Measurements from ENCODE around the gene USF1.
A peak's percentile ranks its signal among the peaks of the same experiment; 100 is the strongest.
"Not testable (repeated sequence)": the region's sequence is repeated elsewhere in the genome, so short reads cannot be mapped to it uniquely, and the experiment has no call there.

Gene USF1

GRCh38 chr1:161071886-161072371 is 26.2 kb upstream of the USF1 start:
- TF ChIP-seq GATA1 (IDR thresholded peaks at IDR 0.05; ENCODE audit: low read depth, low read length) (no peak), POLR2A (IDR thresholded peaks at IDR 0.05; ENCODE audit: low read length) (no peak)
- peak; percentile 64 to 74 for DNase-seq

GRCh38 chr1:161070761-161071160 is 25.0 kb upstream of the USF1 start:
- TF ChIP-seq POLR2A (IDR thresholded peaks at IDR 0.05; ENCODE audit: low read length), result no peak
- TF ChIP-seq GATA1 (IDR thresholded peaks at IDR 0.05; ENCODE audit: low read depth, low read length), result no peak
- no peak for DNase-seq

GRCh38 chr1:161069731-161070270 is 24.0 kb upstream of the USF1 start, which contains the start of gene ARHGAP30:
TSS of gene ARHGAP30 (minus strand) at chr1:161069891. CDS start at chr1:161069624, 267 bp downstream.
- TF ChIP-seq POLR2A (IDR thresholded peaks at IDR 0.05; ENCODE audit: low read length) (peak; percentile 27), GATA1 (IDR thresholded peaks at IDR 0.05; ENCODE audit: low read depth, low read length) (no peak)

GRCh38 chr1:161069241-161069640 is 23.5 kb upstream of the USF1 start:
- TF ChIP-seq POLR2A (IDR thresholded peaks at IDR 0.05; ENCODE audit: low read length) (no peak), GATA1 (IDR thresholded peaks at IDR 0.05; ENCODE audit: low read depth, low read length) (no peak)
- no peak for DNase-seq

More at GRCh38 chr1:161069731-161070270, 24.0 kb upstream of the USF1 start, which contains the start of gene ARHGAP30:
- DNase-seq, result no peak

GRCh38 chr1:161068306-161069234 is 22.8 kb upstream of the USF1 start:
- no peak for DNase-seq
- TF ChIP-seq GATA1 (IDR thresholded peaks at IDR 0.05; ENCODE audit: low read depth, low read length) (no peak), POLR2A (IDR thresholded peaks at IDR 0.05; ENCODE audit: low read length) (peak; percentile 11)

- DNase-seq, result no peak
- TF ChIP-seq POLR2A (IDR thresholded peaks at IDR 0.05; ENCODE audit: low read length), result no peak
- TF ChIP-seq GATA1 (IDR thresholded peaks at IDR 0.05; ENCODE audit: low read depth, low read length), result no peak
Observed at GRCh38 chr1:161066694-161067093, 20.9 kb upstream of the USF1 start.

- DNase-seq, result not testable (repeated sequence)
Observed at GRCh38 chr1:161065681-161066080, 19.9 kb upstream of the USF1 start.

- DNase-seq, result not testable (repeated sequence)
Observed at GRCh38 chr1:161063936-161064335, 18.2 kb upstream of the USF1 start.

- TF ChIP-seq POLR2A (IDR thresholded peaks at IDR 0.05; ENCODE audit: low read length), result no peak
- TF ChIP-seq GATA1 (IDR thresholded peaks at IDR 0.05; ENCODE audit: low read depth, low read length), result no peak
- no peak for DNase-seq
Observed at GRCh38 chr1:161061419-161061818, 15.6 kb upstream of the USF1 start.

- TF ChIP-seq POLR2A (IDR thresholded peaks at IDR 0.05; ENCODE audit: low read length) (no peak), GATA1 (IDR thresholded peaks at IDR 0.05; ENCODE audit: low read depth, low read length) (no peak)
- no peak for DNase-seq
Observed at GRCh38 chr1:161059293-161059692, 13.5 kb upstream of the USF1 start.

GRCh38 chr1:161054805-161055204 is 9.0 kb upstream of the USF1 start:
- TF ChIP-seq POLR2A (IDR thresholded peaks at IDR 0.05; ENCODE audit: low read length) (no peak), GATA1 (IDR thresholded peaks at IDR 0.05; ENCODE audit: low read depth, low read length) (no peak)
- DNase-seq, result peak in 1 of 2 experiments; percentile 41

- TF ChIP-seq POLR2A (IDR thresholded peaks at IDR 0.05; ENCODE audit: low read length) (no peak), GATA1 (IDR thresholded peaks at IDR 0.05; ENCODE audit: low read depth, low read length) (no peak)
- DNase-seq, result no peak
Observed at GRCh38 chr1:161054232-161054631, 8.5 kb upstream of the USF1 start.

- no peak for DNase-seq
- no peak for TF ChIP-seq GATA1 (IDR thresholded peaks at IDR 0.05; ENCODE audit: low read depth, low read length)
- TF ChIP-seq POLR2A (IDR thresholded peaks at IDR 0.05; ENCODE audit: low read length), result no peak
Observed at GRCh38 chr1:161052899-161053298, 7.1 kb upstream of the USF1 start.

- DNase-seq, result no peak
- TF ChIP-seq POLR2A (IDR thresholded peaks at IDR 0.05; ENCODE audit: low read length) (no peak), GATA1 (IDR thresholded peaks at IDR 0.05; ENCODE audit: low read depth, low read length) (no peak)
Observed at GRCh38 chr1:161051219-161051618, 5.4 kb upstream of the USF1 start.
